Fibroblast of peridontal ligament (primary cell): ENCODE data around the gene PHOX2A.

Experiments used
- DNase-seq: peaks from one replicate; pipeline ENCODE4 v3.0.0-alpha.2; 2010; ENCODE audit errors: extremely low read depth

The PHOX2A gene

GRCh38 chr11:72249961-72250360 is 6.0 kb upstream of the PHOX2A start:
- no peak for DNase-seq

- no peak for DNase-seq
These were observed 3.6 kb upstream of the PHOX2A start for GRCh38 chr11:72247584-72247983.

GRCh38 chr11:72245263-72245816 is 1.4 kb upstream of the PHOX2A start:
- no peak for DNase-seq

GRCh38 chr11:72244361-72245262 is 636 bp upstream of the PHOX2A start:
- DNase-seq = no peak

GRCh38 chr11:72243173-72244059 is 560 bp downstream of the PHOX2A start:
- no peak for DNase-seq

- DNase-seq = no peak
These were observed 1.8 kb downstream of the PHOX2A start for GRCh38 chr11:72242141-72242540.

GRCh38 chr11:72241291-72241781 is 2.6 kb downstream of the PHOX2A start:
- DNase-seq = no peak

GRCh38 chr11:72240461-72241290 is 3.3 kb downstream of the PHOX2A start:
- peak; percentile 20 for DNase-seq

- DNase-seq = peak; percentile 23
These were observed 4.0 kb downstream of the PHOX2A start for GRCh38 chr11:72239849-72240460.

GRCh38 chr11:72239313-72239848 is 4.6 kb downstream of the PHOX2A start:
- peak; percentile 18 for DNase-seq

- DNase-seq = no peak
These were observed 5.3 kb downstream of the PHOX2A start for GRCh38 chr11:72238492-72239312.

GRCh38 chr11:72238040-72238450 is 5.9 kb downstream of the PHOX2A start:
- DNase-seq = peak; percentile 54

GRCh38 chr11:72237112-72237931 is 6.7 kb downstream of the PHOX2A start:
- DNase-seq = no peak

- DNase-seq = no peak
These were observed 7.2 kb downstream of the PHOX2A start for GRCh38 chr11:72236774-72237111.

GRCh38 chr11:72236083-72236697 is 7.8 kb downstream of the PHOX2A start:
- peak; percentile 68 for DNase-seq

GRCh38 chr11:72235351-72236057 is 8.5 kb downstream of the PHOX2A start:
- no peak for DNase-seq

GRCh38 chr11:72234920-72235319 is 9.1 kb downstream of the PHOX2A start:
- no peak for DNase-seq

- DNase-seq = no peak
These were observed 9.5 kb downstream of the PHOX2A start for GRCh38 chr11:72234514-72234830.
